MV-4-11 (cell line): Measurements from ENCODE around the gene PGP.

Experiments
- DNase-seq: peaks from one replicate; lab custom pipeline; 2025; lab: John Stamatoyannopoulos, UW

The PGP gene

GRCh38 chr16:2163211-2163881 lies 51.3 kb downstream of the PGP start:
- DNase-seq: no peak

GRCh38 chr16:2162676-2163118 lies 51.9 kb downstream of the PGP start:
- DNase-seq: no peak

GRCh38 chr16:2161911-2162310 lies 52.7 kb downstream of the PGP start:
- no peak for DNase-seq
